GM13977 (cell line): Measurements from ENCODE around the gene GMCL1.
"Not testable (repeated sequence)": the region's sequence is repeated elsewhere in the genome, so short reads cannot be mapped to it uniquely, and the experiment has no call there.

Experiments used
- DNase-seq: peaks from one replicate; pipeline ENCODE4 v3.0.0; 2012; ENCODE audit warnings: low spot score
- in situ Hi-C: fragments of 300-500 bp; cut with MboI; formaldehyde crosslinking; loops from one replicate; pipeline ENCODE4 v1.12.0; 2022; ENCODE audit warnings: low sequenced_read_pairs, low pct_unique_long_range_greater_than_20kb, mixed read lengths, inconsistent platforms; ENCODE audit not compliant: unreplicated experiment
- TF ChIP-seq, protein P1 (sequence below): IDR thresholded peaks from 2 replicates; pipeline ENCODE4 v1.5.1; 2012; ENCODE audit warnings: mild to moderate bottlenecking, control low read depth; ENCODE audit not compliant: insufficient read depth; ENCODE audit errors: extremely low read depth, missing control alignments

The GMCL1 gene

DNA sequence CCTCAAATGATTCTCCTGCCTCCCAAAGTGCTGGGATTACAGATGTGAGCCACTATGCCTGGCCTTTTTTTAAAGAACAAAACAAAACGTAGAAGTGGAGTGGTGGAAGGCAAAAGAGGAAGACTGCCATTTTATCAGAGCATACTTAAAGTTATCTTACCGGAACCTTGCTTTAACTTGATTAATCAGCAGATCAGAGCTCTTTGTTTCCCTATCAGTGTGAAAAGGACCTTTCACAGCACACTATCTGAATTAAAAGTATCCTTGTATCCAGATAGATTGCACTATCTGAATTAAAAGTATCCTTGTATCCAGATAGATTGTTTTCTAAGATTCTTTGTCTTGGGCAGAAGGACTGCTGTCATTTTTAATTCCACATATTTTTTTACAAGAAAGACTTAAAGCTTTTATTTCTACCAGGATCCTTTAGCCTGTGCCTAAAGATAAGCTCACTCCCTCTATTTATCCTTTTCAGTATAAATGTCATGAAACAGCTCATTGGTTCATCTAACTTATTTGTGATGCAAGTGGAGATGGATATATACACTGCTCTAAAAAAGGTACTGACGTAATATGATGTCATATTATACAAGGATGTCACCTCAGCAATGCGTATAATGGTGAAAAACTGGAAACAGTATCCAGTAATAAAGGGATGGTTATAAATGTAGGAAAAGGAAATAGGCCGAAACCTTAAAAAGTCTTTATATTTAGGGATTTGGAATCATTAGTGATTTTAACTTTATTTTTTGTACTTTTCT is 17.8 kb downstream of the GMCL1 start:
- no peak for DNase-seq
- TF ChIP-seq, protein P1, sequence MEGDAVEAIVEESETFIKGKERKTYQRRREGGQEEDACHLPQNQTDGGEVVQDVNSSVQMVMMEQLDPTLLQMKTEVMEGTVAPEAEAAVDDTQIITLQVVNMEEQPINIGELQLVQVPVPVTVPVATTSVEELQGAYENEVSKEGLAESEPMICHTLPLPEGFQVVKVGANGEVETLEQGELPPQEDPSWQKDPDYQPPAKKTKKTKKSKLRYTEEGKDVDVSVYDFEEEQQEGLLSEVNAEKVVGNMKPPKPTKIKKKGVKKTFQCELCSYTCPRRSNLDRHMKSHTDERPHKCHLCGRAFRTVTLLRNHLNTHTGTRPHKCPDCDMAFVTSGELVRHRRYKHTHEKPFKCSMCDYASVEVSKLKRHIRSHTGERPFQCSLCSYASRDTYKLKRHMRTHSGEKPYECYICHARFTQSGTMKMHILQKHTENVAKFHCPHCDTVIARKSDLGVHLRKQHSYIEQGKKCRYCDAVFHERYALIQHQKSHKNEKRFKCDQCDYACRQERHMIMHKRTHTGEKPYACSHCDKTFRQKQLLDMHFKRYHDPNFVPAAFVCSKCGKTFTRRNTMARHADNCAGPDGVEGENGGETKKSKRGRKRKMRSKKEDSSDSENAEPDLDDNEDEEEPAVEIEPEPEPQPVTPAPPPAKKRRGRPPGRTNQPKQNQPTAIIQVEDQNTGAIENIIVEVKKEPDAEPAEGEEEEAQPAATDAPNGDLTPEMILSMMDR = no peak
- in situ Hi-C loops = no loop called here

DNA sequence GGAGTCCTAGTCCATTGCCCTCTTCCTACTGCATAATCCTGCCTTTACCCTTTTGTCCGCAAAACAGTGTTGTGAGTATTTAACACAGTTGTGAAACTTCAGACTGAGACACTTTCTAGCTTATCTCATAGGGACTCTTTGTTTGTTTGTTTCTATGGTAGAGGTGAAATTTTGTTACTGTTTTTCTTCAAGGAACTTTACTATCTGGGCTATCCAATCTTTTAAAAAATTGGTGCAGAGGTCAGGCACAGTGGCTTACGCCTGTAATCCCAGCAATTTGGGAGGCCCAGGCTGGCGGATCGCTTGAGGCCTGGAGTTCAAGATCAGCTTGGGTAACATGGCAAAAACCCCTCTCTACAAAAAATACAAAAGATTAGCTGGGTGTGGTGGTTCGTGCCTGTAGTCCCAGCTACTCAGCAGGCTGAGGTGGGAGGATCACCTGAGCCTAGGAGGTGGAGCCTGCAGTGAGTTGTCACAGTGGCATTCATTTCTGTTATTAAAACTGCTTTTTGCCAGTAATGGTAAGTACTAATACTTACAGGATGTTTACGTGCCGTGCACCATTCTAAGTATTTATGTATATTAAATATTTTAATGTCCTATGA is 18.8 kb downstream of the GMCL1 start:
- DNase-seq = no peak
- in situ Hi-C loops = no loop called here
- TF ChIP-seq, protein P1 = no peak

DNA sequence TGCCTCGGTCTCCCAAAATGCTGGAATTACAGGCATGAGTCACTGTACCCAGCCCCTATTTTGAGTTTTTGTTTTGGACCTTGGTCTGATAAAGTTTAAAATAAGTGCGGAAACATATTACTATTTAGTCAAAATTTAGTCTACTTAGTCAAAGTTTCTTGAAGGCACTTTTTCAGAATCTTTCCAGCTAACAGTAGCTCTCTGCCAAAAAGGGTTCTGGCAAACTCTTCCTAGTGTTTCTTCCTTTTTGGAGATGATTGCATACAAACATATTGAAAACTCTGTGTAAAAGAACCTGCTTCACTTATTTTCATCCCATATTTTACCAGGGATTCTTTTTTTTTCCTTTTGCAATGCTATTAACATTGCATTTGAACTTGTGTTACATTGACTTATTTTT is 28.8 kb downstream of the GMCL1 start:
- in situ Hi-C loops = no loop called here
- TF ChIP-seq, protein P1 = no peak
- no peak for DNase-seq

DNA sequence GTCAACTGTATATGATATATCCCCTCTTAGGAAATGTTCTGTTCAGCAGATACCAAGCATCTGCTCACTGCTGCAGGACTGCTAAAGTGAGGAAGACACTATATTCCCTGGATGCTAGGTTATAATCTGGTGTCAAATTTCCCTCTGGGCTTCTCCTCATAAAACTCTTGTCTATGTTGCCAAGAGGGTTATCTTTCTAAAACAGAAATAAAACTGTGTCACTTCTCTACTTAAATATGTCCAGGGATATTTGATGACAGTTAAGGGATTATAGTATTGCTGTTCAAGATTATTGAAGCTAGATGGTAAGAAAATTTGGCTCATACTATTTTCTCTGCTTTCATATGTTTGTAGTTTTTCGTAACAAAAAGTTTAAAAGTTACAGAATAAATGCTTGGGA is 33.8 kb downstream of the GMCL1 start:
- TF ChIP-seq, protein P1 = no peak
- in situ Hi-C loops = no loop called here
- no peak for DNase-seq

DNA sequence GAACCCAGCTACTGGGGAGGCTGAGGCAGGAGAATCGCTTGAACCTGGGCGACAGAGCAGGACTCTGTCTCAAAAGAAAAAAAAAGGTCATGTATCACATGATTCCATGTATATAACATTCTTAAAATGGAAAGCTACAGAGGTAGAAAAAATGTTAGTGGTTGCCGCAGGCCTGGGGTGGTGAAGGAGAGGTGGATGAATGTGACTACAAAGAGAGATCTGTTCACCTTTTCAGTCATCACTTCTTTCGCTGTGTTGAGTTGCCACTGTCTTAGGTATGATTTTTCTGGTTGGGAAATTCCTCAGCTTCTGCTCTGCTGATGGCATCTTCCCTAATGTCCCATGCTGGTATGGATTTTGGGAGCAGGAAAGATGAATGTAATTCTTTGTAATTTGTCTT is 59.0 kb downstream of the GMCL1 start:
- in situ Hi-C loops = no loop called here
- TF ChIP-seq, protein P1 = no peak
- DNase-seq = no peak

DNA sequence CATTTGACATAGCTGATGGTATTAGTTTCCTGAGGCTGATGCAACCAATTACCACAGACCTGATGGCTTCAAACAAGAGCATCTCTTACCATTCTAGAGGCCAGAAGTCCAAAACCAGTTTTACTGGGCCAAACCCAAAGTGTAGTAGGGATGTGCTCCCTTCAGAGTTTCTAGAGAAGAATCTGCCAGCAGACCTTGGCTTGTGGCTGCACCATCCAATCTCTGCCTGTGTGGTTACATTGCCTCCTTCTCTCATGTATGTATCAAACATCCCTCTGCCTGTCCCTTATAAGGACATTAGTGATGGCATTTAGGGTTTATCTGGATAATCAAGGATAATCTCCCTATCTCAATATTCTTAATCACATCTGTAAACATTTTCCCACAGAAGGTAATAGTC is 59.8 kb downstream of the GMCL1 start:
- in situ Hi-C loops = no loop called here
- DNase-seq = no peak
- TF ChIP-seq, protein P1 = no peak

DNA sequence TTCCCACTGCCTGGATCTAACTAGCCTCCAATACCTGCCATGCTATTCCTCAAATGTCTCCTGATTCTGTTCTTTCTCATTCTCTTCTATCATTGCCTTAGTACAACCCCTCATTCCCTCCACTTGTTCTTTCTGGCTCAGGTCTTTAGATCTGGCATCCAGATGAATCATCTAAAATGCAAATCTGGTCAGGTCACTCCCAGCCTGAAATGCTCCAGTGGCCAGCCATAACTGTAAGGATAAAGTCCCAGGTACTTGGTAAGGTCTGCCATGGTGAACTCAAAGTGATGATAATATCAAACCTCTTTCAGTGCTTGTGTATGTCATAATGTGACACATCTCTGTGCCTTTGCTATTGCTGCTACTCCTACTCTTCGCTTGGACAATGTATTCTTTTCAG is 61.4 kb downstream of the GMCL1 start:
- in situ Hi-C loops = no loop called here
- no peak for DNase-seq
- TF ChIP-seq, protein P1 = no peak

DNA sequence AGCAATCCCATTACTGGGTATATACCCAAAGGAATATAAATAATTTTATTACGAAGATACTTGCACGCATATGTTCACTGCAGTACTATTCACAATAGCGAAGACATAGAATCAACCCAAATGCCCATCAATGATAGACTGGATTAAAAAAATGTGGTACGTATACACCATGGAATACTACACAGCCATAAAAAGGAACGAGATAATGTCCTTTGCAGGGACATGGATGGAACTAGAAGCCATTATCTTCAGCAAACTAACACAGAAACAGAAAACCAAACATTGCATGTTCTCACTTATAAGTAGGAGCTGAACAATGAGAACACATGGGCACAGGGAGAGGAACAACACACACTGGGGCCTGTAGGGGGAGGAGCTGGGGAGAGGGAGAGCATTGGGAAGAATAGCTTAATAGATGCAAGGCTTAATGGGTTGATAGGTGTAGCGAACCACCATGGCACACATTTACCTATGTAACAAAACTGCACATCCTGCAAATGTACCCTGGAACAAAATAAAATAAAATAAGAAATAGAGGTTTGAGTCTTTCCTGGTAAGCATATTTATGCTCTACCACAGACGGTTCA is 63.5 kb downstream of the GMCL1 start:
- in situ Hi-C loops, DNase-seq: not testable (repeated sequence)
